SK-MEL-5 (cell line): ENCODE data around the gene SRP9. TPM values are rescaled to one million over a fixed set of nuclear protein-coding genes. Genes with fewer than 3 reads are reported as not detected.
"Not testable (repeated sequence)": the region's sequence is repeated elsewhere in the genome, so short reads cannot be mapped to it uniquely, and the experiment has no call there.

ENCODE experiments used
- DNase-seq: peaks from one replicate; pipeline ENCODE4 v3.0.0-alpha.2; 2016; ENCODE audit warnings: low read depth, low spot score
- in situ Hi-C: cut with HindIII; loops from 2 replicates; pipeline ENCODE4 v1.10.0; 2016; ENCODE audit warnings: low sequenced_read_pairs, high pct_unique_total_duplicates, low pct_unique_long_range_greater_than_20kb
- total RNA-seq: library from RNA; depleted of rRNA; stranded (reverse); fragments of >200 nt; shearing (Covaris generic); gene quantifications from 2 replicates; pipeline ENCODE4 v1.2.3, GENCODE V29; 2014

SRP9 gene
- total RNA-seq, 1 experiment from 2014 or later = 258 TPM

DNA sequence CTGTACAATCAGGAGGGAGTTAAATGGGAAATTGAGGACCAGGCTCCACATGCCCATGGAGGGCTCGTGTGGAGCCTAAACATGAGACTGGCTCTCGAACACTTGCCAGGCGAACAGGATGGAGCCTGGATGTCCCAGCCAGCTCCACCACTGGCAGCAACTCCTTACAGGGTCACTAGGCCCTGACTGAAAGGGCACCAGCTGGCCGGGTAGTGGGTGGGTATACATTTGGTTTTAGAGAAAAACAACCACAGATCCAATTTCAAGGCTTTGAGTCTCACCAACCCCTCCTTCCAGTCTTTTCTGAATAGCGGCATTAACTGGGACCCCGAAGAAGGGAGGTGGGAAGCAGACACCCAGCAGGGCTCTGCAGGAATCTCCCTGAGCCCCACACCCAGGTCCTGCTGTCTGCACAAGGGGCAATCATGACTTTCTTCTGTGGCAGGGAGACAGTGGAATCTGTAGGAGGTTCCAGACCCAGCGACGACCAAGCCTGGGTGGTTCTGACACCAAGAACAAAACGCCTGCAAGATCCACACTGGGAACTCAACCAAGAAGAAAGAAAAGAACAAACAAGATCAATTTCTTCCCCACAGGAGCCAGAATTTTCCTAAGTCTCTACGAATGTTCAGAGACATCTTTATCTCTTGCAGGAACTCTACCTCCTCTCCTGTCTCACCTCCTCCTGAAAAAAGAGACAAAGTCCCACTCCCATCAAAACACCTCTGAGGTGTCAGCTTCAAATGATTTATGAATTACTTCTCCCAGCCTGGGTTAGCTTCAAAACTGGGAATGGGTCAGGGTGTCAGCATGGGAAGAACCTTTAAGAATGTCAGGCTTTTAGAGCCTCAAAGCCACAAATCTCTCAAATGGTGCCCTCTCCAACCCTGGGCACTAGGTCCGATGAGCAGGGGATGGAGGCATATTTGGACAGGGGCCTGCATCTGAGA lies 26.5 kb upstream of the SRP9 start:
- in situ Hi-C loops = no loop called here
- no peak for DNase-seq

DNA sequence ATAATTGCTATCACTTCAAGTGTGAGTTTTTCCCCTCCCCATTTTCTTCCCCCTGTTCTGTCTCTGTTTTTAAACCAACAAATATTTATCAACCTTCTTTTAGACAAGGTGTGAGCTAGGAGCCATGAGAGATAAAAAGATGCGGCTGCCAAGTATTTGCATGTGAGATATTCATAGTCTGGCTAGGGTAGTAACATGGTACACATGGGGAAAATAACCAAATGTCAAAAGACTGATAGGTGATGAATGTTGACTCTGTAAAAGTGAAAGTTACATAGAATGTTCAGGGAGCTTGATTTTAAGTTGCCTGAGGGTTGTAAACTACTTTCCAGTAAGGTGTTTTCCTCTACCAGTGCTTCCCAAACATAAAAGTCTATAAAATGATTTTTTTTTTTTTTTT lies 25.4 kb upstream of the SRP9 start:
- no peak for DNase-seq
- in situ Hi-C loops = no loop called here

GRCh38 chr1:225754940-225755641 lies 22.5 kb upstream of the SRP9 start:
- in situ Hi-C loops = no loop called here
- no peak for DNase-seq

GRCh38 chr1:225755671-225756319 lies 21.8 kb upstream of the SRP9 start:
- DNase-seq = no peak
- in situ Hi-C loops = no loop called here

DNA sequence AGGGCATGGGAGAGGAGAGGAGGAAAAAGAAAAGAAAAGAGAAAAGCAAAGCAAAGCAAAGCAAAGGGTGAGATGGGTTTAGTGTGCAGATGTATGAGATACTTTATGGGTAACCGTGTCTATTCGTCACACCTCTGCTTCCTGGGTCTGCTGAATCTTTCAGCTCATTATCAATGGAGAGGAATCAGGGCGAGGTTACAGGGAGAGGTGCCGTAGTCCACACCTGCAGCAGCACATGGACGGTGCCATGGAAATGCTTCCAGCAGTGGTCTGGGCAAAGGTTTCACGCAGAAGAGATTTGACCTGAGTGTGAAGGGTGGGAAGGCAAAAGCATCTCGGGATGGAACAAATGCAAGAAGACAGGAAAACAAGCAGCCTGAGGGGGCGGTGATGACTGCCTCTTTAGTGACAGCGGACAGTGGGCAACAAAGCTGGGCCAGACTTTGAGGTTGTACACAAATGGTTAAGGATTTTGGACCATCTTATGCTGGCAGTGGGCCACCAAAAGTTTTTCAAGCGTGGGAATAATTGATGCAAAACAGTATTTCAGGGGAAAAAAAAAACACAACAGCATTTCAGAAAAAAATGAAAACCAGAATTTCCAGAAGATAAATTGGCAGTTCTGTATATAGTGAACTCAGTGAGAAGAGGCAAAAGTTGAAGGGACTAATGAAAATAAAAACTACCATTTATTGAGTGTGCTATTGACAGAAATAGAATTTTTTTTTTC lies 19.5 kb upstream of the SRP9 start:
- in situ Hi-C loops = no loop called here
- no peak for DNase-seq

DNA sequence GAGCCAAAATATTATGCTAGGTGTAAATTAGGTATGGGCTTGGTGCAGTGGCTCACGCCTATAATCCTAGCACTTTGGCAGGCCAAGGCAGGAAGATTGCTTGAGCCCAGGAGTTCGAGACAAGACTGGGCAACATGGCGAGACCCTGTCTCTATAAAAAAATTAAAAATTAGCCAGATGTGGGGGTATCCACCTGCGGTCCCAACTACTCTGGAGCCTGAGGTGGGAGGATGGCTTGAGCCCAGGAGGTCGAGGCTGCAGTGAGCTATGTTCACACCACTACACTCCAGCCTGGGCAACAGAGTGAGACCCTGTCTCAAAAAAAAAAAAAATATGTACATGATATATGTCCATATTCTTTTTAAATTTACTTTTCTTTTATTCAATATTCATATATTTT lies 17.7 kb upstream of the SRP9 start:
- DNase-seq, in situ Hi-C loops: not testable (repeated sequence)

- no peak for DNase-seq
- in situ Hi-C loops = no loop called here
Observed at GRCh38 chr1:225760531-225760930, 17.1 kb upstream of the SRP9 start.

GRCh38 chr1:225761395-225761794 lies 16.2 kb upstream of the SRP9 start:
- DNase-seq, in situ Hi-C loops: not testable (repeated sequence)

GRCh38 chr1:225762002-225762441 lies 15.6 kb upstream of the SRP9 start:
- in situ Hi-C loops = no loop called here
- DNase-seq = no peak

DNA sequence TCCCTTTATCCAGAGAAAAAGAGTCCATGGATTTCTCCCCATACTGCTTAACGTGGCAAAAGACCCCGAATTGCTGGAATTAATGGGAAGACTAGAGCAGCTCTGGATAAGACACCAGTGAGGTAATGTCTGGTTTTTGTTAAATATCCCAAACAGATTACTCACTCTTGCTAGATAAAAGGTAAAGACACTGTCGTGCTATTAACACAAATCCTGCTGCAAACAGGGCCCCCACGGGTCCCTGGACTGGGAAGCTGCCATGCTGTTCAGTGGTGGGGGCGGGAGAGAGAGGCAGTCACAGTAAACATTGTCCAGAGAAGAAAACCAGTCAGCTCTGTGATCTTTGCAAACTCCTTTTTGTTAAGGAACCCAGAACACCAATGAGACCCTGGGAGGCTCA lies 15.2 kb upstream of the SRP9 start:
- in situ Hi-C loops = no loop called here
- DNase-seq = no peak

GRCh38 chr1:225763716-225764548 lies 13.7 kb upstream of the SRP9 start:
- in situ Hi-C loops = no loop called here
- DNase-seq = no peak

- in situ Hi-C loops = no loop called here
- DNase-seq = no peak
Observed at GRCh38 chr1:225765982-225766674, 11.5 kb upstream of the SRP9 start.

DNA sequence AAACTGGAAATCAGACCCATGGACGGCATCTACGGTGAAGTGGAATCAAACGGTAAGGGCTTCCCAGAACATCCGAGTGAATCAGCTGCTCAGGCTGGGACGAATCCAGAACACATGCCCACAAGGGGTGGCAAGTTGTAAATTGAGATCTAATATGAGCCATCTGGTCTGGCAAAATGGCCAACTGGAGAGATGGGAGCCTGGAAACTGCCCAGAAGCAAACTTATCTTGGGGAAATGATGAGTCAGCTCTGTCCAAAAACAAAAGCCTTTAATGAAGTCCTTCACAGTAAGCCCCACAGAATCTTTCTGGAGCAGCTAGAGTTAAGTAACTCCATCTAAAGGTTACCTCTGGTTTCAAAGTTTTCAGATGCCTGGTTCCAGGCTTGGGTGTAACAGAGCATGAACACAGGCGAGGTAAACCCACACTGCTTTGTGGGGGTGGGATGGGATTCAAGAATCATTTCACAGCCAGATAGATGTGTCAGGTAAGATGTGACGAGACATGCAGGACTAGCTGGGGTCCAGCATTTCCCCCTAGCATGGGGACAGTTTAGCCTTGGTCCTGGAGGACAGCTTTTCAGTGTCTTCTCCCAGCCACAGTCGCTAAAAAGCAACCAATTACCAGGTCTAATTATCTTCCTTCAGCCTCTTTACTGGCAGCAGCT lies 10.5 kb upstream of the SRP9 start:
- no peak for DNase-seq
- in situ Hi-C loops = no loop called here

DNA sequence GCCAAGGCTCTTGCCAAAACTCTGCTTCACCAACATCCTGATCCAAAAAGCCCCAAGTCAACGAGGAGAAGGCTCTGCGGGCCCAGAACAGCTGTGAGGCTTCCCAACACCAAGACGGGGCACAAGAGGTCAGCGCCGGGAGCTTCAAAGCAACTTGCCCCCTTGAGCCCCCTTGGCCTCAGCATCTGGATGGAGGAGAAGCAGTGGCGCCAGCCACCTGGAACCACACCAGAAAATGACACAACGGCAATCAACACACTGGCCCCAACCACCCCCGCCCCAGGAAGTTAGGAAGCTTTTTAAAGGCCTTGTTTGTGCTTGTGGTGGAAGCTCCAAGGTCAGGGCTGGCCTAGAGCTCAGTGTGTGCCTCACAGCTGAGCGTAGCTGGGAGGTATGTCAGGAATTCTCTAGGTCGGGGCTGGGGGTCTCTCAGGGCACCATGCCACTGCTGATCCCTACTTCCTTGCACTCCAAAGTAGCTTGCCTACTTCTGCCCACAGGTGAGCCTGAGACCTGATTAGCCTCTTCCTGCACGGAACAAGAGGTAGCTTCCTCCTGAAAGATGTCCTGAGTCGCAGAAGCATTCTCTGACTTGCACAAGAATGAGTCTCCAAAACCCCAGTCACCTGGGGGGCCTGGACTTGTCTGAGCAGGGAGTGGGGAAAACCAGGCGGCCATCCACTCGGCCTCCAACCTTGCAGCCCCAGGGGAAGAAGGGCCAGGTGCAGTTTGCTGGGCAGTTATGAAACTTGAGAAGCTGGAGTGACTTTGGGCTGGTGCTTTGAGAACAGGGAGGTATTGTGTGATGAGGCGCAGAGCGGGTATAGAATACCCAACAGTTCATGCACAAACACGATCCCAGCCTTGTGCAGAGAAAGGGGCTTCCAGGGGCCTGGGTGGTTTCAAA lies 9.7 kb upstream of the SRP9 start:
- DNase-seq = no peak

More for the DNA sequence above, 9.7 kb upstream of the SRP9 start:
- in situ Hi-C loops = no loop called here
